Pancreas (tissue), 10 donors: ENCODE data around the gene KCNC1. TPM values are rescaled to one million over a fixed set of nuclear protein-coding genes. Genes with fewer than 3 reads are reported as not detected.

Source experiments
- ATAC-seq, 4 donors: fragments of 200-7000 bp; cut with Tn5 transposase; one replicate each; pipeline versions ENCODE4 v1.8.0 to v1.9.1; 2020; ENCODE audit warnings: mild to moderate bottlenecking in 4 of 4, moderate library complexity in 4 of 4
- DNase-seq, 6 donors: peaks; one replicate each; pipeline ENCODE4 v3.0.0-alpha.2; 2020
- FAIRE-seq: peaks from 2 replicates; lab custom pipeline; 2012; peaks lifted over from hg19 to GRCh38; lab: Jason Lieb, UNC
- H3K27ac ChIP-seq, 4 donors: fragments of 200-600 bp; sonication (generic); 1 replicate in 3 of 4; 2 replicates in 1 of 4; pipeline versions ENCODE4 v1.5.0 to v1.8.0; 2020
- H3K27me3 ChIP-seq, 4 donors: fragments of 200-600 bp; one replicate each; pipeline ENCODE4 v1.8.0; 2021
- H3K36me3 ChIP-seq, 3 donors: fragments of 200-600 bp; sonication (generic) in 1 of 3; one replicate each; pipeline versions ENCODE4 v1.5.0 to v1.8.0; 2020 to 2021
- H3K4me1 ChIP-seq, 3 donors: fragments of 200-600 bp; one replicate each; pipeline ENCODE4 v1.8.0; 2021
- H3K4me3 ChIP-seq, 4 donors: fragments of 200-600 bp; sonication (generic) in 2 of 4; one replicate each; pipeline versions ENCODE4 v1.5.0 to v1.8.0; 2020 to 2021
- H3K9me3 ChIP-seq, 4 donors: fragments of 200-600 bp; one replicate each; pipeline ENCODE4 v1.8.0; 2021
- CTCF ChIP-seq, 4 donors: fragments of 200-600 bp; sonication (generic) in 3 of 4; IDR thresholded peaks; one replicate each; pipeline versions ENCODE4 v1.5.0 to v1.8.0; 2021; ENCODE audit warnings: antibody characterized with exemption in 4 of 4
- WGBS, 2 donors: extraction: QIAGEN DNeasy Blood & Tissue Kit; methylation state at CpG; one replicate each; pipeline ENCODE4 v1.1.7; 2013; 5-methylcytosine and 5-hydroxymethylcytosine counted together
- intact Hi-C, 3 donors: fragments of 100-400 bp; cut with DNase I; formaldehyde crosslinking; loops; one replicate each; pipeline versions ENCODE4 v1.11.1 to v1.14.2; 2022
- polyA plus RNA-seq, 2 donors: library from polyadenylated mRNA; stranded (reverse); fragments of 200-250 nt; gene quantifications; one replicate each; pipeline ENCODE4 v1.2.3, GENCODE V29; 2013
- total RNA-seq, 6 donors: library from RNA; stranded (reverse); fragmentation: NEBNext Ultra II Directional in 4 of 6; extraction: Animal tissue kit (Norgen Biotek cat#: 25700) in 4 of 6; gene quantifications; one replicate each; pipeline versions ENCODE4 v1.2.1 to v1.2.4, GENCODE V29; 2021 to 2023
- donor health status: healthy with polysubstance abuse.
- donor health status: DM: no; HTN: no; CAD: no; lungs with moderate emphysema.
- donor health status: DM: no; HTN: no; CAD: no.
- donor health status: control.
- donor health status: control.
- donor health status: Bipolar disorder and iron deficiency.
- donor health status: DM: yes; HTN: yes; CAD: no.
- donor health status: DM: no; HTN: no; CAD: no.
- donor health status: DM: no; HTN: no; CAD: no.
- donor health status: DM: yes; HTN: yes; CAD: no.

Gene KCNC1
- total and polyA plus RNA-seq, 8 donors, result 0.05 to 0.82 (median 0.37) TPM

DNA sequence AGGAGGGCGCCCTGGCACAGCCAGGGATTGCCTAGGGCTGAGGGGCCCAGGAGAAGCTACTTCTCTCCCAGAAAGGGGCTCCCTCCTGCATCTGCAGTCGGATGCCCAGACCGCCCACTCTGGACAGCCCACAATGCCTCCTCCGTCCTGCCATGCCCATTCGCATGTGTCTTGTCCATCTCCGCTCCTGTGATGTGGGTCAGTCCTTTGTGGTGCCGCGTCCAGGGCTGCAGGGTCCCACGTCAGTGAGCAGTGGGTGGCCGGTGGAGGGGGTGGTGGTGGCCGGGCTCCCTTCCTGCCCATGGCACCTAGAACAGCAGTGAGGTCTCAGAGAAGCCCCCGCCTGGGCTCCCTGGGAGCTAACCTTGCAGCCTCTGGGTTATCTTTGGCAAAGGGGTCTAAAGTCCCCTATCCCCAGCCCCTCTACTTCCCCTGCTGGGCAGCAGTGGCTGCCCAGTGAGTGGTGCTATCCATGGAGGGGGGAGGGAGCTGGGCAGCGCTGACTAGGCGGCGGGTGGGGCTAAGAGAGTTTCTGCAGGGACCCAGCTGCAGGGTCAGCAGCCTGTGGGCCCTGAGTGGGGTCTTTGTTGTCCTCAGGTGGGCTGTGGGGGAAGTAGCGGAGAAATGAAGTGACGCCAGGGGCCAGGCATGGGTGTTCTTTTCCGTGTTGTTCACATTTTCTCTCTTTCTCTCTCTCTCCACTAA, 41.1 kb downstream of the KCNC1 start:
- no peaks in the 10 kb centered on the region for H3K4me1 ChIP-seq
- no peak overlapping the region for H3K4me3 ChIP-seq
- WGBS, 2 donors, result 82 to 83% methylated on average over 18 of the region's 18 CpGs
- intact Hi-C loops, result no loop called here
- H3K9me3 ChIP-seq, result no peaks in the 10 kb centered on the region
- peak in 2 of 6 donors; percentile 45 to 47 for DNase-seq
- TF ChIP-seq CTCF (IDR thresholded peaks at IDR 0.05), result no peak
- peak in 2 of 4 donors; percentile 8 to 27 for ATAC-seq
- H3K36me3 ChIP-seq, result no peaks in the 10 kb centered on the region
- H3K27me3 ChIP-seq, result no peaks in the 10 kb centered on the region
- H3K27ac ChIP-seq, result no peak overlapping the region
- no peak for FAIRE-seq

DNA sequence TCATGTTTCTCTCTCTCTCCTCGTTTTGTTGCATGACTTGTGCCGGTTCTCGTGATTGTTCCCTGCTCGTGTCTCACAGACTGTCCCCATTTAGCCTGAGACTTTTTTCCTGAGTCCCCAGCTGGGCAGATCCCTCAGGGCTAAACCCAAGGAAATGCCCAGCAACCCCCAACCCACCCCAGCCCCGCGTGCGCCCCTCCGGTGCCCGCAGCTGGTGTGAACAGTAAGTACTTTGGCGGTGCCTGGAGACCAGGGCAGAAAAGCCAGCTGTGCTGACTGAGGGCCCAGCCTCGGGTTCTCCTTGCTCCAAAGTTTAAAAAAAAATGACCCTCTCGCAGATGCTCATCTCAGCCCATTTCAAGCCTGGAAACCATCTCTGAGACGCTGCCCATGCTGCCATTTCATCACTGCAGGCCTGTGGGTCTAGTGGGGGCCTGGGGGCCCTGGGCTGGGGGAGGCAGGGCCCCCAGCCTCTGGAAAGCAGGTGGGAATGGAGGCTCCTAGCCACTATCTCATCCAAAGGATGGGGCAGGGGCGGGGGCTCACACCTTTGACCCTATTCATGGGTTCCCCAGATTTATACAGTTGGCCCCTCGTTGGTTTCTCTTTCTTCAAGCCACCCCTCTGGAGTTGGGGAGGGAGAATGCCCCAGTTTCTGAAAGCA, 41.8 kb downstream of the KCNC1 start:
- FAIRE-seq, result no peak
- TF ChIP-seq CTCF (IDR thresholded peaks at IDR 0.05), result no peak
- no peaks in the 10 kb centered on the region for H3K27me3 ChIP-seq
- intact Hi-C loops, result no loop called here
- peak in 2 of 4 donors; percentile 22 to 39 for ATAC-seq
- H3K4me1 ChIP-seq, result no peaks in the 10 kb centered on the region
- WGBS, 2 donors, result 68 to 76% methylated on average over 15 of the region's 15 CpGs
- H3K9me3 ChIP-seq, result no peaks in the 10 kb centered on the region
- no peaks in the 10 kb centered on the region for H3K36me3 ChIP-seq
- peak in 1 of 6 donors; percentile 13 for DNase-seq
- no peak overlapping the region for H3K27ac ChIP-seq
- H3K4me3 ChIP-seq, result no peak overlapping the region

GRCh38 chr11:17777086-17777737, 42.6 kb downstream of the KCNC1 start:
- FAIRE-seq (no peak), ATAC-seq (no peak), DNase-seq (no peak)
- intact Hi-C loops, result no loop called here
- whole genome bisulfite sequencing, 2 donors, result 78 to 85% methylated on average over 16 of the region's 16 CpGs
- Histone ChIP-seq H3K4me3 (no peak overlapping the region), H3K9me3 (no peaks in the 10 kb centered on the region), H3K27me3 (no peaks in the 10 kb centered on the region), H3K36me3 (no peaks in the 10 kb centered on the region), H3K27ac (no peak overlapping the region), H3K4me1 (no peaks in the 10 kb centered on the region)
- no peak for TF ChIP-seq CTCF (IDR thresholded peaks at IDR 0.05)

GRCh38 chr11:17777738-17778091, 43.1 kb downstream of the KCNC1 start:
- no peak for DNase-seq
- no peak overlapping the region for H3K27ac ChIP-seq
- H3K27me3 ChIP-seq, result no peaks in the 10 kb centered on the region
- H3K4me1 ChIP-seq, result no peaks in the 10 kb centered on the region
- FAIRE-seq, result no peak
- no peak for TF ChIP-seq CTCF (IDR thresholded peaks at IDR 0.05)
- H3K4me3 ChIP-seq, result no peak overlapping the region
- ATAC-seq, result no peak
- intact Hi-C loops, result no loop called here
- H3K36me3 ChIP-seq, result no peaks in the 10 kb centered on the region
- no peaks in the 10 kb centered on the region for H3K9me3 ChIP-seq
- 72 to 83% methylated on average over 13 of the region's 13 CpGs for WGBS, 2 donors
